Glutamatergic neuron (in vitro differentiated cells): Measurements from ENCODE around the gene NPAS2. TPM values are rescaled to one million over a fixed set of nuclear protein-coding genes. Genes with fewer than 3 reads are reported as not detected.

Experiments
- DNase-seq: peaks from one replicate; pipeline ENCODE4 v3.0.0; 2022
- H3K27ac Mint-ChIP-seq: one replicate; pipeline ENCODE4 v1.8.0; 2020; ENCODE audit warnings: mild to moderate bottlenecking, mixed read lengths, inconsistent platforms; ENCODE audit not compliant: unreplicated experiment
- H3K27me3 Mint-ChIP-seq: one replicate; pipeline ENCODE4 v1.8.0; 2020; ENCODE audit warnings: mild to moderate bottlenecking, moderate library complexity, mixed read lengths, inconsistent platforms; ENCODE audit not compliant: unreplicated experiment
- H3K36me3 Mint-ChIP-seq: one replicate; pipeline ENCODE4 v1.8.0; 2020; ENCODE audit warnings: mild to moderate bottlenecking, mixed read lengths, inconsistent platforms; ENCODE audit not compliant: unreplicated experiment
- H3K4me1 Mint-ChIP-seq: one replicate; pipeline ENCODE4 v1.8.0; 2020; ENCODE audit warnings: mild to moderate bottlenecking, low read depth, mixed read lengths, inconsistent platforms; ENCODE audit not compliant: unreplicated experiment
- H3K4me3 Mint-ChIP-seq: one replicate; pipeline ENCODE4 v1.8.0; 2020; ENCODE audit warnings: mild to moderate bottlenecking, mixed read lengths, inconsistent platforms; ENCODE audit not compliant: unreplicated experiment
- H3K9me3 Mint-ChIP-seq: one replicate; pipeline ENCODE4 v1.8.0; 2020; ENCODE audit warnings: mild to moderate bottlenecking, moderate library complexity, mixed read lengths, inconsistent platforms; ENCODE audit not compliant: unreplicated experiment
- CTCF ChIP-seq: fragments of 200-600 bp; sonication (generic); IDR thresholded peaks from one replicate; pipeline ENCODE4 v1.5.0; 2021; ENCODE audit not compliant: partially characterized antibody, unreplicated experiment
- total RNA-seq: library from RNA; stranded (reverse); fragmentation: NEBNext Ultra II Directional; extraction: Animal tissue kit (Norgen Biotek cat#: 25700); gene quantifications from one replicate; pipeline ENCODE4 v1.2.1, GENCODE V29; 2021; ENCODE audit not compliant: unreplicated experiment

The NPAS2 gene
- total RNA-seq, 1 donor from 2014 or later, result 0.54 TPM

- DNase-seq, result no peak
- no peak for TF ChIP-seq CTCF
- H3K4me3 Mint-ChIP-seq, result no peak overlapping the region
- H3K36me3 Mint-ChIP-seq, result peaks cover 13% of the 10 kb centered on the region
- H3K4me1 Mint-ChIP-seq, result no peaks in the 10 kb centered on the region
- H3K27me3 Mint-ChIP-seq, result no peaks in the 10 kb centered on the region
- H3K9me3 Mint-ChIP-seq, result no peaks in the 10 kb centered on the region
- no peak overlapping the region for H3K27ac Mint-ChIP-seq
Observed at GRCh38 chr2:100831831-100832230, 11.9 kb downstream of the NPAS2 start.

GRCh38 chr2:100832885-100833284 lies 12.9 kb downstream of the NPAS2 start:
- DNase-seq, result no peak
- H3K4me3 Mint-ChIP-seq, result no peak overlapping the region
- no peak for TF ChIP-seq CTCF
- no peaks in the 10 kb centered on the region for H3K4me1 Mint-ChIP-seq
- peaks cover 4% of the 10 kb centered on the region for H3K27me3 Mint-ChIP-seq
- H3K36me3 Mint-ChIP-seq, result peaks cover 12% of the 10 kb centered on the region
- H3K9me3 Mint-ChIP-seq, result no peaks in the 10 kb centered on the region
- H3K27ac Mint-ChIP-seq, result no peak overlapping the region

GRCh38 chr2:100833331-100833730 lies 13.4 kb downstream of the NPAS2 start:
- Mint-ChIP-seq H3K27me3 (peaks cover 4% of the 10 kb centered on the region), H3K36me3 (peaks cover 8% of the 10 kb centered on the region), H3K27ac (no peak overlapping the region), H3K4me1 (no peaks in the 10 kb centered on the region), H3K4me3 (no peak overlapping the region), H3K9me3 (no peaks in the 10 kb centered on the region)
- TF ChIP-seq CTCF, result no peak
- no peak for DNase-seq

GRCh38 chr2:100834221-100834620 lies 14.3 kb downstream of the NPAS2 start:
- Mint-ChIP-seq H3K9me3 (no peaks in the 10 kb centered on the region), H3K4me1 (no peaks in the 10 kb centered on the region), H3K27ac (no peak overlapping the region), H3K4me3 (no peak overlapping the region), H3K36me3 (peaks cover 3% of the 10 kb centered on the region), H3K27me3 (peaks cover 4% of the 10 kb centered on the region)
- no peak for TF ChIP-seq CTCF
- DNase-seq, result no peak

GRCh38 chr2:100835006-100835659 lies 15.2 kb downstream of the NPAS2 start:
- Mint-ChIP-seq H3K27me3 (peaks cover 4% of the 10 kb centered on the region), H3K9me3 (no peaks in the 10 kb centered on the region), H3K36me3 (peaks cover 3% of the 10 kb centered on the region), H3K4me3 (no peak overlapping the region), H3K27ac (no peak overlapping the region), H3K4me1 (no peaks in the 10 kb centered on the region)
- no peak for TF ChIP-seq CTCF
- no peak for DNase-seq
